IPS DF 4.7 (cell line): ENCODE data around the gene MGAT4C.

Source experiments
- DNase-seq: peaks from one replicate; pipeline ENCODE4 v3.0.0-alpha.2; 2013; ENCODE audit warnings: low spot score; ENCODE audit errors: extremely low read depth

Gene MGAT4C

GRCh38 chr12:85979641-85980040 lies 276.6 kb downstream of the MGAT4C start:
- DNase-seq, result no peak

DNA sequence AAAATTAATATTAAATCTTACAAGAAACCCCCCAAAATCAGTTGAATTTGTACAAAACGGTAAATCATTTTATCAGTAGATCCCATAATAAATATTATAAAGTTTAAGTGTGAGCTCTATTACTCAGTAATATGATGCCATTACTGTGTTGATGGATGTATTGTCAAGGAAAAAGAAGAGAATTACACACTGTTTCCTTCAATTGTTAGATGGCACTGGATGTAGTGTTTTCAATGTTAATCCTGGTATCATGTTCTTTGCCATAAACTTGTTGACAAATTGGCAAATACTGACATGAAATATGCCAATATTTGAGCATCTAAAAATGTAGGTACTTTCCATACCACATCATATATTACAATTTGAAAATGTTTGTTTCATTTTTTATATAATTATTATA lies 280.5 kb downstream of the MGAT4C start:
- no peak for DNase-seq

DNA sequence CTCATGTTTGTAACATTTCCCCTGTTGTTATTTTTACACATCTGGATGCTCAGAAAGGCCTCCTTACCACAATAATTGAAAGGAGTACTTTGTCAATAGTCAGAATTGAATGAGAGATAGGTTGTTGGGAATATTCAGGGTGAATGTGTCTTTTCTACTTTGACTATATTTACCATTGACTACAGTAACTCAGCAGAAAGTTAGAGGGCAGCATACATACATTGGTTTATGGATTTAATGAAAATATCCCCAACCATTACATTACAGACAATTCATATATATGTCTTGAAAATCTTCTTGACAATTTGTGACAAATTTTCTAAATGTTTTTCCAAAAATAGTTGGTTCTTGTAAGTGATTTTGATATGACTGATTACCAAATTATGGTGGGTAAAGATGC lies 284.4 kb downstream of the MGAT4C start:
- DNase-seq, result no peak

GRCh38 chr12:85968606-85969005 lies 287.6 kb downstream of the MGAT4C start:
- DNase-seq, result no peak

GRCh38 chr12:85963326-85963725 lies 292.9 kb downstream of the MGAT4C start:
- DNase-seq, result no peak

- DNase-seq, result no peak
These were observed 300.1 kb downstream of the MGAT4C start for GRCh38 chr12:85956081-85956480.

DNA sequence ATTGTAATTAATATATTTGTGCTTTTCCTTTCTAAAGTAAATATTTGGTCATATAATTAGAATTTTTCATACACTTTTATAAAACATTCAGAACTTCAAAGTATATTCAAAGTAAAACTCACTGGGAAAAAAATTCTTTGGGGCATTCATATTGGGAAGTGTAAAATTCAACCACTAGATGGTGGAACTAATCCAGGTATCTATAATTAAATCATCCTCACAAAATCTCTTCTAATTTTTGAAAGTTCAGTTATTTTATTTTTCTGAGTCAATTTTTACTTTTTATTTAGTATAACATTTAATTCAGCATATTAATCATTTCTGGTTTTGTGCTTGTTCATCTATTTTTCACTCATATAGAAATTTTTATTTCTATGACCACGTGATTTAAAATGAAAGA lies 301.1 kb downstream of the MGAT4C start:
- DNase-seq, result no peak

- DNase-seq, result no peak
These were observed 304.4 kb downstream of the MGAT4C start for GRCh38 chr12:85951823-85952222.

- peak; percentile 90 for DNase-seq
These were observed 306.9 kb downstream of the MGAT4C start for GRCh38 chr12:85949253-85949652.

DNA sequence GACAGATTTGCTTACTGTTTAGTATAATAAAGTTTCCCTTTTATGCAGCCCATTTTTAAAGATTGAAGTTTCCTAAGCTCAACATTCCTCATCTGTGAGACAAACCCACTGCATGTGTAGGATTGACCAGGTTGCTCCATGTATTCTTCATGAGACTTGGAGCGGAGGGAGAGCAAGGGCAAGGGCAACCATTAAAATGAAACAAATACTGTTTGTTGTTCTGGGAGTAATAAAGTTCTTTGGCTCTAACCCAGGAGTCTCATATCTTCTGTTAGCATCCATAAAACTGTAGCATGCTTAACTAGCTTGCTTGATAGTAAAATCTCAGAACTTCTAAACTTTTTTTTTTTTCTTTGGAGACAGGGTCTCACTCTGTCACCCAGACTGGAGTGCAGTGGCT lies 307.9 kb downstream of the MGAT4C start:
- no peak for DNase-seq

DNA sequence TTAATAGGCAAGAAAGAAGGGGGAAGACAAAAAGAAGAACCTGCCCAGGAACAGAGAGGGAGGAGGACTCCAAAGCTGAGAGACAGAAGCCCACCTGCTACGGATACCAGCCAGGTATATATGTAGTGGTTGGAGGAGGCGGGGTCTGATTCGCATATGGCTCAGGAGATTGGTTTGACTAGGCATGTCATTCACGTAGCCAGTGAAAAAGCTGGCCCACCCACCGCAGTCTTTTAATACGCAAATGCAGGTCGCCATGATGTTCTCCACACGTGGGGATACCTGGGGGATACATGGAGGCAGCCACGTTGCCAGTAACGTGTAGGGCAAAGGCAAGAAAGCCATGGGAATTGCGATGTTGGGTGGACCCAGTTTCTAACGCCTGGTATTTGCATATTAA lies 308.9 kb downstream of the MGAT4C start:
- DNase-seq, result no peak

- no peak for DNase-seq
These were observed 309.8 kb downstream of the MGAT4C start for GRCh38 chr12:85946375-85946774.

GRCh38 chr12:85927166-85927565 lies 329.0 kb downstream of the MGAT4C start:
- DNase-seq, result no peak

DNA sequence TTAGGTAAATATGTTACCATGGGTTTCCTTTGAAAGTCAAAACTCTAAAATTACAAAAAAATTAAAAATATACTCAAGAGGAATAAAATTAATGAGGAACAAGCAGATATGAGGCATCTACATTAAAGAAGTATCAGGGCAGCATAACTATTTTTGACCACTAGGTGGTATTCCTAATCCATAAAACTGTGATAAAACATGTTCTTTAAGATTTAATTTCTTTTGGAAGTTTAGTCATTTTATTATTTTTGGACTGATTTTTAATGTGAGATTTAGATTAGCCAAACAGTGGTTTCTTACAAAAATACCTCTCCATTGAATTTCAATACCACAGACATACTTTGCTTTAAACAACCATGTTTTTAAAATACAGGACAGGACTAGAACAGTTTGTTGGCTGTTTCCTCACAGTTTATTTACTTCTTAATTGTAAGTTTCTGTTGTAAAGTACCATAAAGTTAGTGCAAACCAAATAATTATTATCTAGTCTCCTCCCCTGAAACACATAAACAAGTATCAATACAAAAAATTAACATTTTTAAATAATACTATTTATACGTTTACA lies 332.3 kb downstream of the MGAT4C start:
- no peak for DNase-seq

- peak; percentile 22 for DNase-seq
These were observed 335.8 kb downstream of the MGAT4C start for GRCh38 chr12:85920324-85920947.
